NT2/D1 (cell line): ENCODE data around the gene ENOX1.

Experiments used
- SUZ12 ChIP-seq: IDR thresholded peaks from 2 replicates; pipeline ENCODE4 v1.6.1; 2011; ENCODE audit not compliant: insufficient read length, insufficient read depth; ENCODE audit errors: extremely low read depth
- YY1 ChIP-seq: IDR thresholded peaks from 2 replicates; pipeline ENCODE4 v1.6.1; 2011; ENCODE audit not compliant: insufficient read length, insufficient read depth
- ZNF274 ChIP-seq: IDR thresholded peaks from 2 replicates; pipeline ENCODE4 v1.6.1; 2011; ENCODE audit warnings: mild to moderate bottlenecking, low read depth, low read length

DNA sequence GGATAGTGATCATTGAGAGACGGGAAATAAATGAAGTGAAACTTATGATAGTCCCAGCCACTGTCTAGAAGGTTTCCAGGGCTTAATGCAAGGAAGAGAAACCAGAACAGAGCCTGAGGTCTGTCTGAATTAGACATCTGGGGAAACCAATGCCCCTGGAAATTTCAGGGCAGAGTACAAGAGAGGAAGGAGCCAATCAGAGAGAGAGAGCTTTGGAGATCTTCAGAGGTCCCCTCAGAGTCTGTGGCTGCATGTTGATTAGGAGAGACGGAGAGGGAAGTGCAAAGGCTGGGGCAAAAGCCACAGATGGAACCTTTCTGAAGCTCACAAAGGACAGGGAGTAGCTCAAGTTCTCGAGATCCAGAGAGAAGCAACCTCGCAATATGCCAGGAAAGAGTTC is 385.4 kb downstream of the ENOX1 start:
- TF ChIP-seq ZNF274 (no peak), YY1 (no peak), SUZ12 (no peak)
